DOHH2 (cell line): ENCODE measurements around the gene SOD2.

Source experiments
- H3F3A ChIP-seq: fragments of 200-600 bp; sonication (generic), shearing (Covaris generic); 2 replicates; pipeline ENCODE4 v1.6.0; 2016; ENCODE audit warnings: antibody characterized with exemption, mild to moderate bottlenecking; ENCODE audit not compliant: control insufficient read depth, insufficient read depth
- H3K27ac ChIP-seq: fragments of 200-600 bp; sonication (generic); 2 replicates; pipeline ENCODE4 v1.5.1; 2014; ENCODE audit warnings: low read depth, mild to moderate bottlenecking, low read length, moderate library complexity
- H3K27me3 ChIP-seq: fragments of 200-600 bp; sonication (generic); 2 replicates; pipeline ENCODE4 v1.6.1; 2014; ENCODE audit warnings: mild to moderate bottlenecking, low read length, mixed read lengths; ENCODE audit not compliant: control insufficient read depth
- H3K36me3 ChIP-seq: fragments of 200-600 bp; sonication (generic); 2 replicates; pipeline ENCODE4 v1.6.1; 2014; ENCODE audit warnings: mild to moderate bottlenecking, low read length, moderate library complexity, mixed read lengths; ENCODE audit not compliant: control insufficient read depth
- H3K4me1 ChIP-seq: fragments of 200-600 bp; sonication (generic); 2 replicates; pipeline ENCODE4 v1.6.1; 2014; ENCODE audit warnings: mild to moderate bottlenecking, low read length, mixed read lengths; ENCODE audit not compliant: control insufficient read depth
- H3K4me2 ChIP-seq: fragments of 200-600 bp; sonication (generic); 2 replicates; pipeline ENCODE4 v1.6.0; 2014; ENCODE audit warnings: mild to moderate bottlenecking, low read length, moderate library complexity
- H3K4me3 ChIP-seq: fragments of 200-600 bp; sonication (generic); 2 replicates; pipeline ENCODE4 v1.5.1; 2014; ENCODE audit warnings: mild to moderate bottlenecking, low read length, mixed read lengths
- H3K79me2 ChIP-seq: fragments of 200-600 bp; sonication (generic); 2 replicates; pipeline ENCODE4 v1.6.1; 2014; ENCODE audit warnings: mild to moderate bottlenecking, low read length, mixed read lengths; ENCODE audit not compliant: control insufficient read depth
- H3K9me2 ChIP-seq: fragments of 200-600 bp; sonication (generic); replicated peaks from 2 replicates; pipeline ENCODE4 v1.6.1; 2014; ENCODE audit warnings: mild to moderate bottlenecking, low read length, mixed read lengths; ENCODE audit not compliant: control insufficient read depth
- H3K9me3 ChIP-seq: fragments of 200-600 bp; sonication (generic); 2 replicates; pipeline ENCODE4 v1.6.1; 2014; ENCODE audit warnings: antibody characterized with exemption, low read length, mixed read lengths; ENCODE audit not compliant: control insufficient read depth, insufficient read depth
- H4K20me1 ChIP-seq: fragments of 200-600 bp; sonication (generic); 2 replicates; pipeline ENCODE4 v1.6.0; 2014; ENCODE audit warnings: low read depth, mild to moderate bottlenecking, antibody characterized with exemption, low read length, moderate library complexity; ENCODE audit not compliant: control insufficient read depth, insufficient read depth
- EZH2phosphoT487 ChIP-seq: fragments of 200-600 bp; sonication (generic); IDR thresholded peaks from 2 replicates; pipeline ENCODE4 v1.6.1; 2017; ENCODE audit warnings: borderline replicate concordance, mild to moderate bottlenecking, antibody characterized with exemption, low read length, moderate library complexity, mixed read lengths
- TF ChIP-seq, protein P1 (sequence below): fragments of 200-600 bp; sonication (generic); IDR thresholded peaks from one replicate; pipeline ENCODE4 v1.5.1; 2014; ENCODE audit warnings: antibody characterized with exemption, mild to moderate bottlenecking, low read depth, low read length; ENCODE audit not compliant: poor library complexity, severe bottlenecking

Gene SOD2

GRCh38 chr6:159687341-159687740, 5.7 kb downstream of the SOD2 start:
- Histone ChIP-seq H3K36me3 (peaks cover 68% of the 10 kb centered on the region), H3K4me3 (no peak overlapping the region), H3K27ac (no peak overlapping the region), H3K4me1 (peaks cover 19% of the 10 kb centered on the region), H4K20me1 (no peaks in the 10 kb centered on the region), H3K4me2 (no peak overlapping the region), H3K27me3 (no peaks in the 10 kb centered on the region), H3K9me2 (no peaks in the 10 kb centered on the region), H3K9me3 (no peaks in the 10 kb centered on the region), H3F3A (no peaks in the 10 kb centered on the region; the same call in 1 of the 2 replicates), H3K79me2 (peaks cover 45% of the 10 kb centered on the region)
- TF ChIP-seq, protein P1, sequence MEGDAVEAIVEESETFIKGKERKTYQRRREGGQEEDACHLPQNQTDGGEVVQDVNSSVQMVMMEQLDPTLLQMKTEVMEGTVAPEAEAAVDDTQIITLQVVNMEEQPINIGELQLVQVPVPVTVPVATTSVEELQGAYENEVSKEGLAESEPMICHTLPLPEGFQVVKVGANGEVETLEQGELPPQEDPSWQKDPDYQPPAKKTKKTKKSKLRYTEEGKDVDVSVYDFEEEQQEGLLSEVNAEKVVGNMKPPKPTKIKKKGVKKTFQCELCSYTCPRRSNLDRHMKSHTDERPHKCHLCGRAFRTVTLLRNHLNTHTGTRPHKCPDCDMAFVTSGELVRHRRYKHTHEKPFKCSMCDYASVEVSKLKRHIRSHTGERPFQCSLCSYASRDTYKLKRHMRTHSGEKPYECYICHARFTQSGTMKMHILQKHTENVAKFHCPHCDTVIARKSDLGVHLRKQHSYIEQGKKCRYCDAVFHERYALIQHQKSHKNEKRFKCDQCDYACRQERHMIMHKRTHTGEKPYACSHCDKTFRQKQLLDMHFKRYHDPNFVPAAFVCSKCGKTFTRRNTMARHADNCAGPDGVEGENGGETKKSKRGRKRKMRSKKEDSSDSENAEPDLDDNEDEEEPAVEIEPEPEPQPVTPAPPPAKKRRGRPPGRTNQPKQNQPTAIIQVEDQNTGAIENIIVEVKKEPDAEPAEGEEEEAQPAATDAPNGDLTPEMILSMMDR = no peak
- TF ChIP-seq EZH2phosphoT487 = no peak

- no peaks in the 10 kb centered on the region for H4K20me1 ChIP-seq
- H3K27me3 ChIP-seq = no peaks in the 10 kb centered on the region
- no peak overlapping the region for H3K4me3 ChIP-seq
- no peak for TF ChIP-seq EZH2phosphoT487
- TF ChIP-seq, protein P1 = no peak
- peaks cover 12% of the 10 kb centered on the region for H3K4me1 ChIP-seq
- no peaks in the 10 kb centered on the region for H3K9me2 ChIP-seq
- H3K27ac ChIP-seq = no peak overlapping the region
- no peak overlapping the region for H3K4me2 ChIP-seq
- no peaks in the 10 kb centered on the region; the same call in 1 of the 2 replicates for H3F3A ChIP-seq
- H3K36me3 ChIP-seq = peaks cover 69% of the 10 kb centered on the region
- H3K79me2 ChIP-seq = peaks cover 38% of the 10 kb centered on the region
- H3K9me3 ChIP-seq = no peaks in the 10 kb centered on the region
Measured at GRCh38 chr6:159686703-159687102, 6.3 kb downstream of the SOD2 start.

DNA sequence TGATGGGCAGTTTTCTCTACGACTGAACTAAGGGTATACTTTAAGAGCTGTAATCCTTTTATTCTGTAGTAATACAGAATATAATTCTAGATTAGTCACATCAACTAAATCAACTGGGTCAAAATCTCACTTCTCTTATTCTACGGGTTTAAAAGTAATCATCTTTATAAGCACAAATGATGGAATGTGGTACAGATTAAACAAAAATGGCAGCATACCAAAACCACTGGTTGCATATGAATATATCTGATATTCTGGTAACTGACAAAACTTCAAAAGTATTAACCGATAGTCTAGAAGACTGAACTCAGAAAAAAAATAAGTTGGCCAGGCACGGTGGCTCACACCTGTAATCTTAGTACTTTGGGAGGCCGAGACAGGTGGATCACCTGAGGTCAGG, 7.0 kb downstream of the SOD2 start:
- Histone ChIP-seq H3K9me3 (no peaks in the 10 kb centered on the region), H4K20me1 (no peaks in the 10 kb centered on the region), H3K9me2 (no peaks in the 10 kb centered on the region), H3K27ac (no peak overlapping the region), H3K4me2 (no peak overlapping the region), H3K27me3 (no peaks in the 10 kb centered on the region), H3K79me2 (peaks cover 32% of the 10 kb centered on the region), H3K36me3 (peaks cover 73% of the 10 kb centered on the region), H3K4me1 (peaks cover 6% of the 10 kb centered on the region), H3F3A (no peaks in the 10 kb centered on the region; the same call in 1 of the 2 replicates), H3K4me3 (no peak overlapping the region)
- no peak for TF ChIP-seq EZH2phosphoT487
- TF ChIP-seq, protein P1 = no peak

GRCh38 chr6:159684013-159684304, 9.1 kb downstream of the SOD2 start:
- Histone ChIP-seq H3K9me2 (no peaks in the 10 kb centered on the region), H3K36me3 (peaks cover 65% of the 10 kb centered on the region), H3K27ac (no peak overlapping the region), H3K4me2 (no peak overlapping the region), H3K4me1 (no peaks in the 10 kb centered on the region), H3K4me3 (no peak overlapping the region), H3K27me3 (no peaks in the 10 kb centered on the region), H3K9me3 (no peaks in the 10 kb centered on the region), H3F3A (no peaks in the 10 kb centered on the region; the same call in 1 of the 2 replicates), H3K79me2 (peaks cover 12% of the 10 kb centered on the region), H4K20me1 (no peaks in the 10 kb centered on the region)
- TF ChIP-seq EZH2phosphoT487 = no peak
- TF ChIP-seq, protein P1 = no peak
